HL-60 (cell line): ENCODE results near the gene CCER1.

Source experiments
- DNase-seq, 2 experiments: peaks; one replicate each; pipeline ENCODE4 v3.0.0-alpha.2; 2010 to 2020; ENCODE audit warnings: low read depth in 1 of 2, low spot score in 1 of 2
- H3K27ac ChIP-seq: fragments of 250-450 bp; sonication (Bioruptor Pico); replicated peaks from 2 replicates; pipeline ENCODE4 v1.5.1; 2020; ENCODE audit warnings: mild to moderate bottlenecking, moderate library complexity
- H3K27me3 ChIP-seq: fragments of 250-450 bp; sonication (Bioruptor Pico); 2 replicates; pipeline ENCODE4 v1.5.1; 2021; ENCODE audit warnings: mild to moderate bottlenecking, moderate library complexity; ENCODE audit not compliant: insufficient read depth, poor library complexity, severe bottlenecking
- H3K4me3 ChIP-seq: replicated peaks from 2 replicates; pipeline ENCODE4 v1.5.1; 2011; ENCODE audit warnings: mild to moderate bottlenecking, control low read depth, low read length; ENCODE audit not compliant: insufficient read depth
- GABPA ChIP-seq: IDR thresholded peaks from 2 replicates; pipeline ENCODE4 v1.6.1; 2012; ENCODE audit warnings: low read depth
- POLR2AphosphoS5 ChIP-seq: IDR thresholded peaks from 2 replicates; pipeline ENCODE4 v1.6.1; 2012; ENCODE audit warnings: low read depth
- SPI1 ChIP-seq: IDR thresholded peaks from 2 replicates; pipeline ENCODE4 v1.6.1; 2012; ENCODE audit warnings: low read depth, mild to moderate bottlenecking, borderline replicate concordance
- long read RNA-seq: library from polyadenylated mRNA; unstranded; transcript quantifications from one replicate; pipeline ENCODE4 v2.0.0, GENCODE V29; 2020
- TF ChIP-seq, protein P1 (sequence below): IDR thresholded peaks from 2 replicates; pipeline ENCODE4 v1.6.1; 2012; ENCODE audit warnings: low read depth; ENCODE audit not compliant: insufficient replicate concordance
- TF ChIP-seq, protein P2 (sequence below): IDR thresholded peaks from one replicate; pipeline ENCODE4 v1.5.1; 2011; ENCODE audit warnings: low read length, control low read depth, inconsistent platforms; ENCODE audit not compliant: insufficient read depth

The CCER1 gene, protein sequence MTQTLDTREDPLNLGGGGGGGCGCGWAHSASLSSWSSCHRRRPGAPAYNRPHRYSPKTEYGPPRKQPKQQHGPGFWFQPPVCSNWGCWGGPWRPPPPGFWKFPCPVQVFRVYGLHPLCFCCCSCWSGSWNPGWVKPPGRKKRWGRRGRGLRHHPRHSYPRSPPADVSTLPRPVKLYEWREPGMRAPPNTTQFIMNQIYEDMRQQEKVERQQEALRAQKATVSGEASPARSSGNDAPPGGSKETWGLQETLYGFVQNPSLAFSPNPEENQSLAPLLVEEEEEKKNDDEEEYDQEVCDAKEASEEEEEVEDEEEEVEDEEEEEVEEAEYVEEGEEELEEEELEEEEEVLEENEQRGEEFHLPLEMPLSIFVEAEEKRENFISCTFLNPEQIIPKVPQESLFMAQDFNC
- long read RNA-seq: 0 reads

DNA sequence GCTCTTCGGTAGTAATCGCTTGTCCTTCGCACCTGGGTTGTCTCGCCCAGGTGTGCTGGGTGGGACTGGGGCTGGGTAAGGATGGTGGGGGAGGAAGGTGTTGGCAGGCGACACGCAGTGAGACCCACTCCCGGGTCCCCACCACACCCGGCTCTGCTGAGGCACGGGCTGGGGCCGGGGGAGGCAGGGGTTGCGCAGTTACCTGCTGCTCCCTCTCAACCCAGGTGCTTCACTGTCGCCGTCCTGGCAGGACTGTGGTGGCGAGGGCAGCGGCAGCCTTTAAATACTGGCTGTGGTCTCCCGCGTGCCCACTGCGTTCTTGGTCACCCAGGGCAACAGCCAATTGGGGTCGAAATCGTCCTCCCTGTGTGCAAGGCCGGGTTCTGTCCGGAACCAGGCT is at the start of gene CCER1:
TSS of gene CCER1 (minus strand) at position 256 of the 400 bp plus-strand sequence. CDS start 434 bp downstream, outside the sequence.
- Histone ChIP-seq H3K4me3 (no peak within 1 kb of the TSS), H3K27me3 (no peaks in the 10 kb centered on the region), H3K27ac (no peak within 1 kb of the TSS)
- TF ChIP-seq, protein P1, sequence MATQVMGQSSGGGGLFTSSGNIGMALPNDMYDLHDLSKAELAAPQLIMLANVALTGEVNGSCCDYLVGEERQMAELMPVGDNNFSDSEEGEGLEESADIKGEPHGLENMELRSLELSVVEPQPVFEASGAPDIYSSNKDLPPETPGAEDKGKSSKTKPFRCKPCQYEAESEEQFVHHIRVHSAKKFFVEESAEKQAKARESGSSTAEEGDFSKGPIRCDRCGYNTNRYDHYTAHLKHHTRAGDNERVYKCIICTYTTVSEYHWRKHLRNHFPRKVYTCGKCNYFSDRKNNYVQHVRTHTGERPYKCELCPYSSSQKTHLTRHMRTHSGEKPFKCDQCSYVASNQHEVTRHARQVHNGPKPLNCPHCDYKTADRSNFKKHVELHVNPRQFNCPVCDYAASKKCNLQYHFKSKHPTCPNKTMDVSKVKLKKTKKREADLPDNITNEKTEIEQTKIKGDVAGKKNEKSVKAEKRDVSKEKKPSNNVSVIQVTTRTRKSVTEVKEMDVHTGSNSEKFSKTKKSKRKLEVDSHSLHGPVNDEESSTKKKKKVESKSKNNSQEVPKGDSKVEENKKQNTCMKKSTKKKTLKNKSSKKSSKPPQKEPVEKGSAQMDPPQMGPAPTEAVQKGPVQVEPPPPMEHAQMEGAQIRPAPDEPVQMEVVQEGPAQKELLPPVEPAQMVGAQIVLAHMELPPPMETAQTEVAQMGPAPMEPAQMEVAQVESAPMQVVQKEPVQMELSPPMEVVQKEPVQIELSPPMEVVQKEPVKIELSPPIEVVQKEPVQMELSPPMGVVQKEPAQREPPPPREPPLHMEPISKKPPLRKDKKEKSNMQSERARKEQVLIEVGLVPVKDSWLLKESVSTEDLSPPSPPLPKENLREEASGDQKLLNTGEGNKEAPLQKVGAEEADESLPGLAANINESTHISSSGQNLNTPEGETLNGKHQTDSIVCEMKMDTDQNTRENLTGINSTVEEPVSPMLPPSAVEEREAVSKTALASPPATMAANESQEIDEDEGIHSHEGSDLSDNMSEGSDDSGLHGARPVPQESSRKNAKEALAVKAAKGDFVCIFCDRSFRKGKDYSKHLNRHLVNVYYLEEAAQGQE: no peak
- TF ChIP-seq, protein P2, sequence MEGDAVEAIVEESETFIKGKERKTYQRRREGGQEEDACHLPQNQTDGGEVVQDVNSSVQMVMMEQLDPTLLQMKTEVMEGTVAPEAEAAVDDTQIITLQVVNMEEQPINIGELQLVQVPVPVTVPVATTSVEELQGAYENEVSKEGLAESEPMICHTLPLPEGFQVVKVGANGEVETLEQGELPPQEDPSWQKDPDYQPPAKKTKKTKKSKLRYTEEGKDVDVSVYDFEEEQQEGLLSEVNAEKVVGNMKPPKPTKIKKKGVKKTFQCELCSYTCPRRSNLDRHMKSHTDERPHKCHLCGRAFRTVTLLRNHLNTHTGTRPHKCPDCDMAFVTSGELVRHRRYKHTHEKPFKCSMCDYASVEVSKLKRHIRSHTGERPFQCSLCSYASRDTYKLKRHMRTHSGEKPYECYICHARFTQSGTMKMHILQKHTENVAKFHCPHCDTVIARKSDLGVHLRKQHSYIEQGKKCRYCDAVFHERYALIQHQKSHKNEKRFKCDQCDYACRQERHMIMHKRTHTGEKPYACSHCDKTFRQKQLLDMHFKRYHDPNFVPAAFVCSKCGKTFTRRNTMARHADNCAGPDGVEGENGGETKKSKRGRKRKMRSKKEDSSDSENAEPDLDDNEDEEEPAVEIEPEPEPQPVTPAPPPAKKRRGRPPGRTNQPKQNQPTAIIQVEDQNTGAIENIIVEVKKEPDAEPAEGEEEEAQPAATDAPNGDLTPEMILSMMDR: no peak
- no peak for TF ChIP-seq SPI1
- no peak for TF ChIP-seq GABPA
- no peak for TF ChIP-seq POLR2AphosphoS5
- DNase-seq: no peak

DNA sequence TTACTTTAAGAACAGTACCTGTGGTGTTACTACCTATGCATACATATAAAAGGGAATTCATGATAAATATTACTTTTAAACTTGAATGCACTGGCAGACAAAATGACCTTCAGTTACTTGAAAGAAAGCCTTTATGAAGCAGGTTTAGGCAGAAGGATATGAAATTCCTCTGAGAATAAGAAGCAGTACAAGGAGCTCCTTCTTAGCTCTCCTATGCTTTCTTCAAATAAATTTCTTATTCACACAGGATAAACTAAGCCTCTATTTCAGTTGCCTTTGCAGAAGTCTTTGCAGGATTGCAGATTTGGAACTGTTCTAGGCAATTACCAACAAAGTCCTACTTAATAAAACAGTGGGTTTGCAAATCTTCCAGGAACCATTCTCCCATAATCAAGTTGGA is 48.8 kb upstream of the CCER1 start:
- no peak overlapping the region for H3K27ac ChIP-seq
- DNase-seq: no peak
- TF ChIP-seq POLR2AphosphoS5: no peak
- TF ChIP-seq, protein P2: no peak
- TF ChIP-seq GABPA: no peak
- TF ChIP-seq SPI1: no peak
- TF ChIP-seq, protein P1: no peak
- H3K4me3 ChIP-seq: no peak overlapping the region
- H3K27me3 ChIP-seq: no peaks in the 10 kb centered on the region

DNA sequence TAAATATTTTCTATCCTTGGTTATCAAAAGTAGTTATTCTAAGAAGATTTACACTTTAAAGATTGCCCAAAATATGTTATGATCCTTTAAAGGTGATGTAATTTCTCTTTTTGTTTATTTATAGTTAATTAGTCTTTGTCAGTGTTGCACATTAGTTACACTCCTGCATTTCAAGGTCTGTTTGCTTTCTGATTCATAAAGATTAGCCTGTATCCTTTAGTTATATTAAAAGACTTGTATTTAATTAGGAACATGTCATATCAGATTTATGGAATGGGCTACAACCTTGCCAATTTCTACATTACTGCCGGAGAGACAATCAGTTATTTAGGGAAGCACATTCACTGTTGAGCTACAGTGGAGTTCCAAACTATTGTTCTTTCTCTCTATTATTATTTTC is 46.3 kb upstream of the CCER1 start:
- Histone ChIP-seq H3K27me3 (no peaks in the 10 kb centered on the region), H3K27ac (no peak overlapping the region), H3K4me3 (no peak overlapping the region)
- TF ChIP-seq SPI1 (no peak), GABPA (no peak), POLR2AphosphoS5 (no peak)
- TF ChIP-seq, protein P1: no peak
- TF ChIP-seq, protein P2: no peak
- DNase-seq: no peak
